Transverse colon (tissue), 3 donors: ENCODE measurements around the gene TTLL9.

Experiments used
- CTCF ChIP-seq, 5 experiments: fragments of 200-600 bp in 3 of 5; fragments of 450-650 bp in 2 of 5; sonication (generic) in 3 of 5; IDR thresholded peaks; 1 replicate in 2 of 5; 2 replicates in 3 of 5; pipeline ENCODE4 v1.5.1; 2016 to 2017; ENCODE audit warnings: antibody characterized with exemption in 5 of 5, inconsistent platforms in 3 of 5, mild to moderate bottlenecking in 2 of 5, moderate library complexity in 1 of 5
- EP300 ChIP-seq: sonication (generic); formaldehyde crosslinking; IDR thresholded peaks from one replicate; pipeline ENCODE4 v1.6.1; 2017; ENCODE audit warnings: antibody characterized with exemption, low read depth
- POLR2A ChIP-seq: fragments of 450-650 bp; IDR thresholded peaks from one replicate; pipeline ENCODE4 v1.6.1; 2016; ENCODE audit warnings: antibody characterized with exemption, mild to moderate bottlenecking, moderate library complexity

- TF ChIP-seq CTCF (IDR thresholded peaks at IDR 0.05) (no peak), POLR2A (no peak), EP300 (no peak)
Observed at GRCh38 chr20:31977080-31977479, 106.6 kb downstream of the TTLL9 start.
